Prostate gland (tissue), 2 donors: ENCODE results near the gene FAM180B. TPM values are rescaled to one million over a fixed set of nuclear protein-coding genes. Genes with fewer than 3 reads are reported as not detected.

ENCODE experiments used
- DNase-seq: peaks from one replicate; pipeline ENCODE4 v3.0.0-alpha.2; 2019; ENCODE audit warnings: low spot score
- H3K27ac ChIP-seq, 2 donors: fragments of 200-600 bp; sonication (generic); 2 replicates each; pipeline ENCODE4 v1.5.1; 2017 to 2019
- H3K27me3 ChIP-seq: fragments of 200-600 bp; sonication (generic); replicated peaks from 2 replicates; pipeline ENCODE4 v1.5.1; 2019; ENCODE audit not compliant: insufficient read depth
- H3K36me3 ChIP-seq, 2 donors: fragments of 200-600 bp; sonication (generic); 1 replicate in 1 of 2; 2 replicates in 1 of 2; pipeline versions ENCODE4 v1.5.1 to v1.8.1; 2017 to 2019
- H3K4me1 ChIP-seq: fragments of 200-600 bp; sonication (generic); replicated peaks from 2 replicates; pipeline ENCODE4 v1.5.1; 2019
- H3K4me3 ChIP-seq, 2 donors: fragments of 200-600 bp; sonication (generic); 2 replicates each; pipeline ENCODE4 v1.5.1; 2017 to 2019
- H3K9me3 ChIP-seq: fragments of 200-600 bp; sonication (generic); 2 replicates; pipeline ENCODE4 v1.5.1; 2017
- CTCF ChIP-seq, 4 experiments: fragments of 200-600 bp in 2 of 4; fragments of 450-650 bp in 2 of 4; sonication (generic) in 2 of 4; IDR thresholded peaks; 1 replicate in 3 of 4; 2 replicates in 1 of 4; pipeline ENCODE4 v1.5.1; 2016 to 2019; ENCODE audit warnings: antibody characterized with exemption in 4 of 4, mild to moderate bottlenecking in 2 of 4, moderate library complexity in 2 of 4
- POLR2A ChIP-seq: fragments of 450-650 bp; IDR thresholded peaks from one replicate; pipeline ENCODE4 v1.6.1; 2016; ENCODE audit warnings: antibody characterized with exemption, mild to moderate bottlenecking
- POLR2AphosphoS5 ChIP-seq: sonication (generic); formaldehyde crosslinking; IDR thresholded peaks from one replicate; pipeline ENCODE4 v1.6.1; 2017; ENCODE audit warnings: antibody characterized with exemption
- WGBS: methylation state at CpG from one replicate; pipeline ENCODE4 v1.1.5; 2018; 5-methylcytosine and 5-hydroxymethylcytosine counted together
- intact Hi-C: fragments of 100-400 bp; cut with DNase I; formaldehyde crosslinking; loops from one replicate; pipeline ENCODE4 v1.14.2; 2022
- total RNA-seq, 2 donors: library from RNA; depleted of rRNA; stranded (reverse); fragments of >200 nt; gene quantifications; one replicate each; pipeline ENCODE4 v1.1.0, GENCODE V29; 2016

The FAM180B gene
- total RNA-seq, 2 donors from 2014 or later: not detected

- H3K4me1 ChIP-seq: no peaks in the 10 kb centered on the region
- no peak overlapping the region for H3K27ac ChIP-seq
- H3K36me3 ChIP-seq: no peaks in the 10 kb centered on the region
- no peaks in the 10 kb centered on the region for H3K27me3 ChIP-seq
- DNase-seq: no peak
- no peak for TF ChIP-seq CTCF (IDR thresholded peaks at IDR 0.05)
- TF ChIP-seq POLR2A: no peak
- TF ChIP-seq POLR2AphosphoS5: no peak
- H3K9me3 ChIP-seq: no peaks in the 10 kb centered on the region
- WGBS: 53% methylated on average over 5 of the region's 5 CpGs
- H3K4me3 ChIP-seq: no peak overlapping the region
- intact Hi-C loops: no loop called here
Measured at GRCh38 chr11:47606731-47607130, 20.3 kb downstream of the FAM180B start.

GRCh38 chr11:47607380-47607779, 20.9 kb downstream of the FAM180B start:
- Histone ChIP-seq H3K27ac (no peak overlapping the region), H3K4me1 (no peaks in the 10 kb centered on the region), H3K9me3 (no peaks in the 10 kb centered on the region), H3K4me3 (no peak overlapping the region), H3K27me3 (no peaks in the 10 kb centered on the region), H3K36me3 (no peaks in the 10 kb centered on the region)
- no peak for DNase-seq
- intact Hi-C loops: no loop called here
- WGBS: 78% methylated on average over 7 of the region's 7 CpGs
- TF ChIP-seq CTCF (IDR thresholded peaks at IDR 0.05) (no peak), POLR2A (no peak), POLR2AphosphoS5 (no peak)

- H3K27ac ChIP-seq: no peak overlapping the region
- no peaks in the 10 kb centered on the region for H3K9me3 ChIP-seq
- H3K4me1 ChIP-seq: no peaks in the 10 kb centered on the region
- no peaks in the 10 kb centered on the region for H3K27me3 ChIP-seq
- intact Hi-C loops: no loop called here
- 72% methylated on average over 3 of the region's 3 CpGs for WGBS
- no peak overlapping the region for H3K4me3 ChIP-seq
- H3K36me3 ChIP-seq: no peaks in the 10 kb centered on the region
- no peak for DNase-seq
- TF ChIP-seq POLR2AphosphoS5 (no peak), CTCF (IDR thresholded peaks at IDR 0.05) (no peak), POLR2A (no peak)
Measured at GRCh38 chr11:47609675-47610074, 23.2 kb downstream of the FAM180B start.

DNA sequence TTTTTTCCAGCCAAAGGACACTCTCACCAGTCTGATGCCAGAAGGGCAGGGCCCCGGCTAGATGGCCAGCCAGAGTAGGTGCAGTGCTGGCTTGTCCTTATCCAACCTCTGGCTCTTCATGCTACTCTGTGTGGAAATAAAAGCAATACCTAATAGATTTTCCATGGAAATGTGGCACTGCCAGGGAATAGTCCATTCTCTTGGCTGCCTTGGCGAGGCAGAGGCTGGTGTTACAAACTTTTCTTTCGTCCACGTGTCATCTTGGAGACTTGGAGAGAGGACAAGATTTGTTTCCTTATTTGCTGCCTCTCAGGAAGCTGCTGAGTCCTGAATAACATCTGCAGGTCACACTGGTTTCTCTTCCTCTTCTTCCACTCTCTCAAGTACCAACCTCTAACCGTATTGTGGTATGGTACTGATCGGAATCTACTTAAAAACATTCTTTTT, 24.9 kb downstream of the FAM180B start:
- 66% methylated on average over 6 of the region's 6 CpGs for WGBS
- TF ChIP-seq POLR2AphosphoS5 (no peak), CTCF (IDR thresholded peaks at IDR 0.05) (no peak), POLR2A (no peak)
- no peak overlapping the region for H3K4me3 ChIP-seq
- H3K27ac ChIP-seq: no peak overlapping the region
- no peaks in the 10 kb centered on the region for H3K9me3 ChIP-seq
- no peaks in the 10 kb centered on the region for H3K27me3 ChIP-seq
- H3K4me1 ChIP-seq: no peaks in the 10 kb centered on the region
- no peak for DNase-seq
- H3K36me3 ChIP-seq: no peaks in the 10 kb centered on the region
- intact Hi-C loops: no loop called here

- Histone ChIP-seq H3K4me1 (no peaks in the 10 kb centered on the region), H3K27me3 (no peaks in the 10 kb centered on the region), H3K9me3 (no peaks in the 10 kb centered on the region), H3K27ac (no peak overlapping the region), H3K36me3 (no peaks in the 10 kb centered on the region), H3K4me3 (no peak overlapping the region)
- intact Hi-C loops: no loop called here
- DNase-seq: no peak
- TF ChIP-seq POLR2A (no peak), CTCF (IDR thresholded peaks at IDR 0.05) (no peak), POLR2AphosphoS5 (no peak)
Measured at GRCh38 chr11:47615249-47615648, 28.8 kb downstream of the FAM180B start.
